Epidermal melanocyte (primary cell): ENCODE results near the gene SRF.
"Not testable (repeated sequence)": the region's sequence is repeated elsewhere in the genome, so short reads cannot be mapped to it uniquely, and the experiment has no call there.

Source experiments
- DNase-seq: peaks from one replicate; pipeline ENCODE4 v3.0.0; 2011; ENCODE audit warnings: low spot score; ENCODE audit not compliant: insufficient read length

Gene SRF

GRCh38 chr6:43170931-43171706, at the start of gene SRF:
SRF (plus strand) TSS chr6:43171269; CDS start chr6:43171657, 388 bp downstream.
- peak; percentile 89 for DNase-seq

- DNase-seq, result no peak
These were observed 48.9 kb upstream of the SRF start for GRCh38 chr6:43122146-43122545.

DNA sequence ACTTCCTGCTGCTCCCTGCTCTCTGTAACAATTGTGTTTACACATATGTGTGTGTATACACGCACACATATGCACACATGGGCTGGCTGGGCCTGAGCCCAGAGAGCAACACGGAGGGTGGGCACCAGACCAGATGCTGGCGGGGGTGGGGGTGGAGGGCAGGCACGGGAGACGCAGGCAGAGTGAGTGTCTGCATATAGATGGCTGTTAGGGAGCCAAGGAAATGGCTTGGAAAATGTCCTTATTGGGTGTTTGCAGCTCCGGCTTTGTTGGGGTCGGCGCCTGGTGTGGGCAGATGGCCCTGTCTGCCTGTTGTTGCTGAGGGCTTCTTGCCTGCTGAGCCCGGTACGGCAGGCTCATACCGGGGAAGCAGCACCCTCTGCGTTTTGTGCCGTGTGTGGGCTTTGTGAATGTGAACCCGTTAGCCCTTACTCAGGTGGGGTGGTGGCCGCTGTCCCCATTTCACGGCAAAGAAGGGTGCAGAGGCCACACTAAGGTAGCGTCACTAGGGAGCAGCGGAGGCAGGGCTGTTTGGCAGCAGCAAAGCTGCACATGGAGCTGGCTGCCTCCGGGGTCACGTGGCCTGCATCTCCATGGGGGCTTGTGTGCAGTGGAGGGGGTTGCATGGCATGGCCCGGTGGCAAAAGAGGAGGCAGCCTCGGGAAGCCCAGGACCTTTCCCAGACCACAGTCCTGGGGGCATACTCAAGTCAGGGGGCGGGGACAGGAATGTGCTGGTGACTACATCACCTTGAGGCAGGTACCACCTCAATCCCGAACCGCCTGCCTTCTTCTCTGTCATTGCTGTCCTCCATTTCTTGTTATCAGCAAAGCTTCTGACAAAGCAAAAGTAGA, 47.4 kb upstream of the SRF start:
- no peak for DNase-seq

GRCh38 chr6:43124481-43124880, 46.6 kb upstream of the SRF start:
- DNase-seq, result no peak

DNA sequence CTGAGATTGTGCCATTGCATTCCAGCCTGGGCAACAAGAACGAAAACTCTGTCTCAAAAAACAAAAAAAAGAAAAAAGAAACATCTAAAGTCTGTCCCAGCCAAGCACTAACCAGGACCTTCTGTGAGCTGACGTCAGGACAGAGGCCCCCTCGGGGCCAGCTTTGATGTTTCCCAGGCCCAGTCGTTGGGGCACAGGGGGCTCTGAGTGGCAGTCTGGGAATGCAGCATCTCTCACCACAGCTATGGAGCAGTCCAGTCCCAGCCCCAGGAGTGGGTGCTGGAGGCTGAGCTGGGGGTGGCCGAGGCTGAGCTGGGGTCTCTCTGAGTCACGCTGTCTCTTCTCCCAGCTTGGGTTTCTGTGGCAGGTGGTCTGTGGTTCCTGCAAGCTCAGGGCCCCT, 46.0 kb upstream of the SRF start:
- DNase-seq, result no peak

- no peak for DNase-seq
These were observed 45.5 kb upstream of the SRF start for GRCh38 chr6:43125555-43125954.

GRCh38 chr6:43127180-43127579, 43.9 kb upstream of the SRF start:
- DNase-seq, result no peak

DNA sequence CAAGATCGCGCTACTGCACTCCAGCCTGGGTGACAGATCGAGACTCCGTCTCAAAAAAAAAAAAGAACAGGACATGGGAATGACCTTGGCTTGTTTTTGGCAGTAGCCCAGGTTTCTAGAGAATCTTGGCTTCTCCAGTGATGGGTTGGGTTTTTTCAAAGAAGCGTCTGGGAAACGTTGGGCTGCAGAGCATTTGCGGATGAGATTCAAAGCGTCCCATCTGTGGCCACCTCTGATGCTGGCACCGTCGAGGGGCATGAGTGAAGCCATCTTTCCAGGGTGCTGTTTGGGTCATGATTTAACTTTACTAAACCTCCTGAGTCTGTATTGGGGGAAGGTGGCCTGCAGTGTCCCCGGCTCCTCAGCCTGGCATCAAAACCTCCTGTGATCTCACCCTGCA, 43.2 kb upstream of the SRF start:
- no peak for DNase-seq

DNA sequence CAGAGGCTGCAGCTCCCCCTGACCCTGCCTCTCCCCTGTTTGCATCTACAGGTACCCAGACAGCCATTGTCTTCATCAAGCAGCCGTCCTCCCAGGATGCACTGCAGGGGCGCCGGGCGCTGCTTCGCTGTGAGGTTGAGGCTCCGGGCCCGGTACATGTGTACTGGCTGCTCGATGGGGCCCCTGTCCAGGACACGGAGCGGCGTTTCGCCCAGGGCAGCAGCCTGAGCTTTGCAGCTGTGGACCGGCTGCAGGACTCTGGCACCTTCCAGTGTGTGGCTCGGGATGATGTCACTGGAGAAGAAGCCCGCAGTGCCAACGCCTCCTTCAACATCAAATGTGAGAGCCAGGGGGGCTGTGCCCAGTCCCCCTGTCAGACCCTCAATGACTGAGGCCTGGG, 42.1 kb upstream of the SRF start:
- DNase-seq, result no peak

DNA sequence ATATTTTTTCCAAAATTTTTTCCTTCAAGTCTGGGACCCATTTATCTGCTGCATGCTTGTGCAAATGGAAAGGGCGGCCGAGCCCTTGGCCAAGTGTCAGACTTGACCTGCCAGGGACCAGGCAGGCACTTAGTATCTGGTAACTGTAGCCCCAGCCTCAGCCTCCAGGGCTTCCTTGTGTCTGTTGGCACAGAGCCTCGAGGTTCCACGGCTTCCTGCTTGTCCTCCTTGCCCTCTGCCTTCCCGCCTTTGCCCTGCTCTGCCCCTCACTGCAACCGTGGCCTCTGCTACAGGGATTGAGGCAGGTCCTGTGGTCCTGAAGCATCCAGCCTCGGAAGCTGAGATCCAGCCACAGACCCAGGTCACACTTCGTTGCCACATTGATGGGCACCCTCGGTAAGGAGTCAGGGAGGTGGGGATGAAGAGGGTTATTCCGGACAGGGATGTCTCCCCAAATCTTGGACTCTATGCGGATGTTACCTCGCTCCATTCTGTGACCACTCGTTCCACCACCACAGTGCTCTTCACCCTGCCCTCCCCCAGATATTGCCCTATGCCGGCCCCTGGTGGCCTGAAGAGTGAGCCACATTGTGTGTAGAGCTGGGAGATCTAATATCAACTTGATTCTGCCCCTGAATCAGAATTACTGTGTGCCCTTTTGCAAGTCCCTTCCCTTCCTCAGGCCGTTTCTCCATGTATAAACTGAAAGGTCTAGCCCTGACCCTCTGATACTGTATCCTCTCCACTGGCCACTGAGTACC, 41.5 kb upstream of the SRF start:
- no peak for DNase-seq

DNA sequence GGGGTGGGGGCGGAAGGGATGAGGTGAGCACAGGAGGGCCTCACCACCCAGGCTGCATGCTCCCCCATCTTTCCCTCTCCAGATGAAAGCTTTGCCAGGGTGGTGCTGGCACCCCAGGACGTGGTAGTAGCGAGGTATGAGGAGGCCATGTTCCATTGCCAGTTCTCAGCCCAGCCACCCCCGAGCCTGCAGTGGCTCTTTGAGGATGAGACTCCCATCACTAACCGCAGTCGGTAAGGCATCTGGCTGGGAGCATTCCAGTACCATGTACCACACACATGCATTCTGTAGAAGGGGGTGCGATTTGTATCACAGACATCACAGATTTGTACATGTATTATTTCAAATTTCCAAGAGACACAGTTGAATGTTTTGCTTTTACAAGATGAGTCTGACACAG, 40.6 kb upstream of the SRF start:
- DNase-seq, result no peak

- not testable (repeated sequence) for DNase-seq
These were observed 39.7 kb upstream of the SRF start for GRCh38 chr6:43131379-43131778.

DNA sequence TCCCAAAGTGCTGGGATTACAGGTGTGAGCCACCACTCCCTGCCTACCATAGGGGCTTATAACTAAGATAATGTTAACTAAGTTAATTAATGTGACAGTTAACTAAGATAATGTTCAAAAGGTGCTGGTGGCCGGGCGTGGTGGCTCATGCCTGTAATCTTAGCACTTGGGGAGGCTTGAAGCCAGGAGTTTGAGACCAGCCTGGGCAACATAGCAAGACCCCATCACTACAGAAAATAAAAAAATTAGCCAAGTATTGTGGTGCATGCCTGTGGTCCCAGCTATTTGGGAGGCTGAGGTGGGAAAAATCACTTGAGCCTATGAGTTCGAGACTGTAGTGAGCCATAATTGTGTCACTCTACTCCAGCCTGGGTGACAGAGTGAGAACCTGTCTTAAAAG, 32.8 kb upstream of the SRF start:
- DNase-seq, result no peak

DNA sequence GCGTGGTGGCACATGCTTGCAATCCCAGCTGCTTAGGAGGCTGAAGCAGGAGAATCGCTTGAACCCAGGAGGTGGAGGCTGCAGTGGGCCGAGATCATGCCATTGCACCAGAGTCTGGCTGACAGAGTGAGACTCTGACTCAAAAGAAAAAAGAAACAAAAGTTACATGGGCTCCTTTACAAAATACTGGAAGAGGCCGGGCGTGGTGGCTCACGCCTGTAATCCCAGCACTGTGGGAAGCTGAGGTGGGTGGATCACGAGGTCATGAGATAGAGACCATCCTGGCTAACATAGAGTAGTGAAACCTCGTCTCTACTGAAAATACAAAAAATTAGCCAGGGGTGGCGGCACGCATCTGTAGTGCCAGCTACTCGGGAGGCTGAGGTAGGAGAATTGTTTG, 31.1 kb upstream of the SRF start:
- not testable (repeated sequence) for DNase-seq

DNA sequence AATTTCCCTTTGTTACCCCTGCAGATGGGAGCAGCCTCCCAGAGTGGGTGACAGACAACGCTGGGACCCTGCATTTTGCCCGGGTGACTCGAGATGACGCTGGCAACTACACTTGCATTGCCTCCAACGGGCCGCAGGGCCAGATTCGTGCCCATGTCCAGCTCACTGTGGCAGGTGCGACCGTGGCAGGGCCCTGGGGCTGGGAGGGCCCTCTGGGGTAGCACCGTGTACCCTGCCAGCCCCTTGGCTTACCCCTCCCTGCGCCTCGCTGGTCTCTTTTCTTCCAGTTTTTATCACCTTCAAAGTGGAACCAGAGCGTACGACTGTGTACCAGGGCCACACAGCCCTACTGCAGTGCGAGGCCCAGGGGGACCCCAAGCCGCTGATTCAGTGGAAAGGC, 29.4 kb upstream of the SRF start:
- no peak for DNase-seq

DNA sequence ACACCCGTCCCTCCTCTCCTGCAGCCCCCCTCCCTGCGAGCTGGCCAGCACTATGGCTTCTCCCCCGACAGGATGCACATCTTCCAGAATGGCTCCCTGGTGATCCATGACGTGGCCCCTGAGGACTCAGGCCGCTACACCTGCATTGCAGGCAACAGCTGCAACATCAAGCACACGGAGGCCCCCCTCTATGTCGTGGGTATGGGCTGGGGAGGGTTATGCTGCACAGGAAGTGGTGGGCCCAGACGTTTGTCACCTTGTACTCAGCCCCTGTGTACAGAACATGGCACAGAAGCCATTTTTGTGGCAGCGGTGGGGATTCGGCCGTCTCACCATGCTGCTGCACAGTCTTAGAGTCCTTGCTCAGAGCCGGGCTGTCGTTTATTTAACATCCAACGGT, 29.0 kb upstream of the SRF start:
- no peak for DNase-seq

DNA sequence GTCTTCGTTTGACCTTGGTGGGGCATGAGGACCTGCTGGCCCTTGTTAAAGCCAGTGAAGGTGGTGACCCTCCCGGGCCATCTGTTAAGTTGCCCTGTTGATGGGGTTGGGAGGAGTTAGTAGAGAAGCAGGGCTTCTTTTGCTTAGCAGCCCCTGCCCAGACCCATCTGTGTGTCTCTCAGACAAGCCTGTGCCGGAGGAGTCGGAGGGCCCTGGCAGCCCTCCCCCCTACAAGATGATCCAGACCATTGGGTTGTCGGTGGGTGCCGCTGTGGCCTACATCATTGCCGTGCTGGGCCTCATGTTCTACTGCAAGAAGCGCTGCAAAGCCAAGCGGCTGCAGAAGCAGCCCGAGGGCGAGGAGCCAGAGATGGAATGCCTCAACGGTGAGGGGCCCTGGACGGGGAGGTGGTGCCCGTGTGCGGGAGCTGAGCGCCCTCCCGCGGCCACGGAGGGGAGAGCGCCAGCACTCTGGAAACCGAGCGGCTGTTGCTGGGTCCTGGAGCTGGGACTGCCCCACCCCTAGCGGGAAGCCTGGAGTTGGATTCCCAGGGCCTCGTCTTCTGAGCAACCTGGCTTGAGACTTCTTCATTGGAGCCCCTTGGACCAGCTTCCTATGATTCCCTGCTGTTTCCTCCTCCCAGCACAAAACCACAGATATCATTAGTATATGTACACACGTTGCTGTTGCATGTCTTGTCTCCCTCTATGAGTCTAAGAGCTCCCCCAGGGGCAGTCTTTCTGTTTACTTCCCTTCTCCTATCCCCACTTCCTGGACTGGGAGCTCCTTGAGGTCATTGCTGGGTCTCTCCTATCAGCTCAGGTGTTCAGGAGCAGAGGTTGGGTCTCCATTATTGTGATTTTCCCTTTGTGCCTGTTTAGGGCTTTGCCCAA, 27.6 kb upstream of the SRF start:
- DNase-seq, result peak; percentile 97

DNA sequence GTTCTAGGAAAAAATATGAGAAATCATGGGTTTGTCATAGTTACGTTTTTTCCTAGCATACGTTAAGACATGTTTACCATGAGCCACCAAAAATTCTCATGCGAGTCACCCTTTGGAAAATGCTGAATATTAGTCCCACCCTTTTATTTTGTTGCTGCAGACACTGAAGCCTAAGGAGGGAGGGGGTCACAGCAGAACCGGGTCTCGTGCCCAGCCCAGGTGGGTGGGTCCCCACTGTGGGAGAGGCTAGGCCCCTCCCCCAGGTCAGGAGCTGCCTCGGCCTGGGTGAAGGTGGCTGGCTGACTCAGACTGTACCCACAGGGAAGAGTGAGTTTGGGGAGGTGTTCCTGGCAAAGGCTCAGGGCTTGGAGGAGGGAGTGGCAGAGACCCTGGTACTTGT, 26.2 kb upstream of the SRF start:
- no peak for DNase-seq

DNA sequence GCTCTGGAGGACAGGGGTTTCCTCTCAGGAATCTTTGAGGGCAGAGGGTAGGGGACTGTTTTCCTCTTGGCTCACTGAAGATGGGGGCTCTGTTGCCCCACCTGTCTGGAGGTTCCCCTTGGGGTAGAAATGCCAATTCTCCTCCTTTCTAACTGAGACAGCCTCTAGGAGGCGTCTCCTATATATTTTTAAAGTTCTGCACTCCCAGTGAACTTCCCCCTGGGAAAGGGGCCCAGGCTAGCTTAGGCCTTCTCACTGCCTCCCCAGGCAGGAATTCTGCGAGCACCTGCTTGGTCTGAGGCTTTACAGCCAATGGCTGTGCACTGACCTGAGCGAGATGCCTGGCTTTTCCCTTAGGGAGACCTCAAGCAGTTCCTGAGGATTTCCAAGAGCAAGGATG, 24.8 kb upstream of the SRF start:
- DNase-seq, result no peak

DNA sequence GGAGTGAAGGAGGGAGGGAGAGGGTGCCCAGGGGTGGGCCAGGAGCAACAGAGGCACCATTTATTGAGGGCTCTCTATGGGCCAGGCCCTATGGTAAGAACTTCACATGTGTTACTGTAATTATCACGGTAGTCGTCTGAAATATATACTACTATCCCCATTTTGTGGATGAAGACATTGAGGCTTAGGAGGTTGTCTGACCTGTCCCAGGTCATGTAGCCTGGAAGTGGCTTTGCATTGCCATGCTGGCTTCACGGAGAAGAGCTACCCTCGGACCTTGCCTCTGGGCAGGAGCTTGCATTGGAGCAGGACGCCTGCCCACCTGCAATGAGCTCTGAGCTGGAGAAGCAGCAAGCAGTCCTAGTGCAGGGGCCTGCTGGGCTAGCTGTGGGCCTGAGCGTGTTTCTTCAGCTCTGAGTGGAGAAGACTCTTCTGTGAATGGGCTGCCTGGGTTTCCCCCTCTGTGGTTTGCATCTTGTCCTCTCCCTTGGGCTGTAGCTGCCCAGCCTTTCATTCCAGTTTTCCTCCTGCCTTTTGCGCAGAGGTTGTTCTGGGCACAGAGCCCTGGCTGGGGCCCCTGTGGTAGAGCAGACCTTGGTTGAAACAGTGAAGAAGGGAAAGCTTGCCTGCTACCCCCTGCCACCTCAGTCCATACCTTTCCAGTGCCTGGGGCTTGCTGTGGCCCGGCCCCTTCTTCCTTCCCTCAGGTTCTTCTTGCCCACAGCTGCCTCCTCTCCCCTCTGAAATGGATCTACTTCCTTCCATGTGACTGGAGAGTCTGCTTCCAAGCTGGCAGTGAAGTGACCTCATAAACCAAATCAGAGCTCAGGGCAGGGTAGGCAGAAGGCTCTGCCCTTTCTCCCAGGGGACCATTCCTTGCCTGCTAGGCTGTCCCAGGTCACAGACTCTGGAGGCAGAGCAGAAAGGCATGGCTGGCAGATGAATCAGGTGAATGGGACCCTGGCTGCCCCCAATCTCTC, 24.1 kb upstream of the SRF start:
- no peak for DNase-seq
